GM10248 (cell line): ENCODE data around the gene MCMBP.

Experiments
- CTCF ChIA-PET: fragments of 300-600 bp; sonication (Branson Sonifier 250); formaldehyde crosslinking; extraction: SDS; loops from one replicate; lab custom pipeline; 2021; ENCODE audit warnings: antibody characterized with exemption; lab: Yijun Ruan, JAX
- POLR2A ChIA-PET: fragments of 350-650 bp; sonication (Branson Sonifier 250); formaldehyde crosslinking; extraction: SDS; loops from one replicate; lab custom pipeline; 2020; ENCODE audit warnings: antibody characterized with exemption; lab: Yijun Ruan, JAX
- DNase-seq: peaks from one replicate; pipeline ENCODE4 v3.0.0; 2012; ENCODE audit errors: extremely low spot score
- CTCF ChIP-seq: IDR thresholded peaks from 2 replicates; pipeline ENCODE4 v1.5.1; 2012; ENCODE audit warnings: mild to moderate bottlenecking, low read depth; ENCODE audit errors: extremely low read depth, missing control alignments, control extremely low read depth

The MCMBP gene

GRCh38 chr10:119821182-119821581 is 51.5 kb downstream of the MCMBP start:
- no peak for DNase-seq
- ChIA-PET POLR2A (no interaction called here), CTCF (interaction anchor here (0.8 kb wide), 1 partner anchor 38 kb away, joined by 3 read pairs; no protein-coding TSS in a partner anchor)
- no peak for TF ChIP-seq CTCF

GRCh38 chr10:119818889-119819270 is 53.8 kb downstream of the MCMBP start:
- CTCF ChIA-PET: no interaction called here
- no peak for DNase-seq
- POLR2A ChIA-PET: no interaction called here
- TF ChIP-seq CTCF: no peak

GRCh38 chr10:119817991-119818888 is 54.4 kb downstream of the MCMBP start:
- TF ChIP-seq CTCF: no peak
- DNase-seq: peak; percentile 34
- ChIA-PET CTCF (interaction anchor here (1.5 kb wide), 1 partner anchor 42 kb away, joined by 3 read pairs; no protein-coding TSS in a partner anchor), POLR2A (no interaction called here)

- CTCF ChIA-PET: interaction anchor here (1.2 to 4.7 kb wide), 4 partner anchors 11 to 65 kb away, joined by 3 to 22 read pairs (median 5); no protein-coding TSS in a partner anchor
Observed at GRCh38 chr10:119815671-119816070, 57.0 kb downstream of the MCMBP start.

GRCh38 chr10:119812684-119813083 is 60.0 kb downstream of the MCMBP start:
- POLR2A ChIA-PET: no interaction called here
- CTCF ChIA-PET: interaction anchor here (1.3 to 4.7 kb wide), 3 partner anchors 8 to 62 kb away, joined by 4 to 22 read pairs (median 9); no protein-coding TSS in a partner anchor
- no peak for TF ChIP-seq CTCF
- no peak for DNase-seq

More at GRCh38 chr10:119815671-119816070, 57.0 kb downstream of the MCMBP start:
- DNase-seq: no peak
- POLR2A ChIA-PET: interaction anchor here (0.5 kb wide), 1 partner anchor 44 kb away, joined by 4 read pairs; no protein-coding TSS in a partner anchor
- no peak for TF ChIP-seq CTCF

- DNase-seq: no peak
- no peak for TF ChIP-seq CTCF
- POLR2A ChIA-PET: no interaction called here
- CTCF ChIA-PET: interaction anchor here (1.2 to 3.1 kb wide), 7 partner anchors 11 to 124 kb away, joined by 3 to 10 read pairs (median 4); no protein-coding TSS in a partner anchor
Observed at GRCh38 chr10:119811122-119811521, 61.5 kb downstream of the MCMBP start.
